GM21529 (cell line): ENCODE data around the gene NR1H3.
"Not testable (repeated sequence)": the region's sequence is repeated elsewhere in the genome, so short reads cannot be mapped to it uniquely, and the experiment has no call there.

Experiments
- ATAC-seq: cut with Tn5 transposase; IDR thresholded peaks from one replicate; pipeline ENCODE4 v1.9.1; 2021; ENCODE audit not compliant: unreplicated experiment

Gene NR1H3

DNA sequence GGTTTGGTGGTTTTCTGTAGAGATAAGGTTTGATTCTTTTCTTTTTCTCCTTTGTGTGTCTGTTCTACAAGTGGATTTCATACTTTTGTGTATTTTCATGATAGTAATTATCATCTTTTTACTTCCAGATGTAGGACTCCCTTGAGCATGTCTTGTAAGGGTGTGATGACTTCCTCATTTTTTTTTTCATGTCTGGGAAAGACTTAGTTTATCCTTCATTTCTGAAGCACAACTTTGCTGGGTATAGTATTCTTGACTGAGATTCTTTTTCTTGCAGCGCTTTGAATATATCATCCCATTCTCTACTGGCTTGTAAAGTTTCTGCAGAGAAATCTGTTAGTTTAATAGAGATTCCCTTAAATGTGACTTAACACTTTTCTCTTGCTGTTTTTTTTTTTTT is 45.1 kb downstream of the NR1H3 start:
- no peak for ATAC-seq

DNA sequence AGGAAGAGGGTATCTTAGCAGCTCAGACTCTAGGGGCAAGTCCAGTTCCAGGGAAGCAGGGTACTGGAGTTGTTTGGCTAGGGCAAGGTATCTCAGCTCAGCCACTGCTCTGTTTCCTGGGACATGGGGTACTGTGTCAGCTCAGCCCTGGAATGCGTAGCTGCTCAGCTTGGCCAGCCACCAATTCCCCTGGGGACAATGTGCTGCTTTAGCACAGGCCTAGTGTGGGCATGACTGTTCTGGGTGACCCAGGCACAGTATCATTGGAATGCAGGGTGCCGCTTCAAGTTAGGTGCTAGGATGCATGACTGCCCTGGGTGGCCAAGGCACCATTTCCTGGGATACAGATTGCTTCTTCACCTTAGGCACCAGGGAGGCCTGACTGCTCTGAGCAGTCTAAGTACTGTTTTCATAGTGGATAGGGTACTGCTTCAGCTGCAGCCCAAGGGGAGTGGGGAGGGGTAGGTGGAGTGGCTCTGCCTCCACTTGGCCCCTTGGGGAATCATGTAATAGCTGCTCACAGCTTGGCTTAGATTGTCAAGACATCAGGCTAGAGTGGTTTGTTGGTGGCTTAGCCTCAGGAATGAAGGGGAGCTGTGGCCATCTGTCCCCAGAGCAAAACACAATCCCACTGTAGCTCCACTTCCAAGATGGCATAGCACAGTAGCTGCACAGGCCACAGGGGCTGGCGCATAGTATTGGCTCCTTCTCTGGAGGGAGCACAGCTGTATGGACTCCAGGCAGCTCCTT is 48.1 kb downstream of the NR1H3 start:
- ATAC-seq = no peak

DNA sequence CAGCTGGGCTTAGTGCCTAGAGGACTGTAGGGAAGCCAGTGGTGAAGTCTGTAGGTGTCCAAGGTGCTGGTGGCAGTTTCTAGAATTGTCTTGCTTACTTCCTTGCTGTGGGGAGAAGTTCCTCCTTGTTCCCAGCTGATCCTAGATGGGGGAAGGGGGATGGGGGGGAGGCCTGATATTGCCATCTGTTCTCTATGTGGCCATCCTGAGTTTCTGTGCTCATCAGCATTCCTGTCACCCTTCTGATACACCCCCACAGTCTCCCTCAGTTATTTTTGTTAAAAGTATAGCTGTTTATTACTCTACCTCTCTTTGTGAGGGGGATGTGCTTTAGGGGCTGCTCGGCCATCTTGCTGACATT is 48.7 kb downstream of the NR1H3 start:
- no peak for ATAC-seq

- ATAC-seq = no peak
Observed at GRCh38 chr11:47308050-47308823, 50.4 kb downstream of the NR1H3 start.

DNA sequence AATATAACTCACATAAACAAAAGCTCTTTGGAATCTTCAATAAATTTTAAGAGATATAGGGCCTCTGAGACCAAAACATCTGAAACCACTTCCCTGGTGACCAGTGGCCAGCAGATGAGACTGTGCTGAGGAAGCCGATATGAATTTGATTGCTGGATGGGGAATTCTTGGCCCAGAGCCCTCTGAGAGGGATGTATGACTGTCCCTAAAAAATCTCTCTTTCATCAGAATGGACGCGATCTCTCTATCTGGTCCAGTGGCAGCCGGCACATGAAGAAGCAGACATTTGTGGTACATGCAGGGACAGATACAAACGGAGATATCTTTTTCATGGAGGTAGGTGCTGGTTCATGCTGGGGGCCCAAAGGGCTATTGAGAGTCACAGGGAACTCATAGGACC is 57.2 kb downstream of the NR1H3 start:
- no peak for ATAC-seq

DNA sequence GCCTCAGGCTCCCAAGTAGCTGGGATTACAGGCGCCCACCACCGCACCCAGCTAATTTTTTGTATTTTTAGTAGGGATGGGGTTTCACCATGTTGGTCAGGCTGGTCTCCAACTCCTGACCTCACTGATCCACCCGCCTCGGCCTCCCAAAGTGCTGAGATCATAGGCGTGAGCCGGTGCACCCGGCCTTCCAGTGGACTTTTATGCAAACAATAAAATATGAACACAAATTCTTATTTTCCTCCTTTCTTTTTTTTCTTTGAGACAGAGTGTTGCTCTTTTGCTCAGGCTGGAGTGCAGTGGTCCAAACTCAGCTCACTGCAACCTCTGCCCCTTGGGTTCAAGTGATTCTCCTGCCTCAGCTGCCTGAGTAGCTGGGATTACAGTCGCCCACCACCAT is 58.7 kb downstream of the NR1H3 start:
- ATAC-seq = not testable (repeated sequence)

DNA sequence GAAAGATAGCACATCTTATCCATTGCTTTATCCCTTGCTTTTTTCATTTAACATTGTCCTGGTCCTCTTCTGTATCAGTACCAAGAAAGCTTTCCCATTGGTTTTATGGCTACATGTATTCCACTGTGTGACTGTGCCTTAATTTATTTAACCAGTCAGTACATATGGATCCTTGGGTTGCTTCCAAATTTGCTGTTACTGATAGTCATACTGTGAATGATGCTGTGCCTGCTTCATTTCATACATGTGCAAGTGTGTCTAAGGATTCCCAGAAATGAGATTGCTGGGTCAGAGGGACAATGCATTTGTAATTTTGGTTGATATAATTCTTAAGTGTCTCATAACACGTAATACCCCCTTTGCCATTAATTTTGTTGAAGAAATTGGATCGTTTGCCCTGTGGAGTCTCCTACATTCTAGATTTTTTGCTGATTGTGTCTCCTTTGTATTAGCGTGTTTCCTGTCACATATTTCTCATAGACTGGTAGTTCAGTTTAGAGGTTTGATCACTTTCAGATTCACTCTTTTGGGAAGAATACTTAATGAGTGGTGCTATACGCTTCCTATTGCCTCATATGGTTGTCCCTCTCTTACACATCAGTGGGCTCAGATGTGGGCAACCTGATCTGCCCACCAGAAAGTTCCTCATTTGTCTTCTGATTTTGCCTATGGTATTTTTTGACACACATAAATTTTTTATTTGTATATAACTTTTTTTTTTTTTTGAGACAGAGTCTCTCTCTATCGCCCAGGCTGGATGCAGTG is 59.5 kb downstream of the NR1H3 start:
- peak; percentile 86 for ATAC-seq

GRCh38 chr11:47318166-47318565 is 60.4 kb downstream of the NR1H3 start:
- ATAC-seq = no peak
